ENCODE measurements around the gene BFSP2. TPM values are rescaled to one million over a fixed set of nuclear protein-coding genes. Genes with fewer than 3 reads are reported as not detected.

The BFSP2 gene
- polyA plus RNA-seq, 1 experiment = not detected

- POLR2A ChIA-PET = no interaction called here
- H3K27ac ChIP-seq (ENCODE audit: low read depth, low read length) = no peak overlapping the region
- DNase-seq (ENCODE audit: low read depth, low spot score) = no peak
- peaks cover 4% of the 10 kb centered on the region for H3K27me3 ChIP-seq (ENCODE audit: control insufficient read depth, insufficient read depth, low read length)
- H3K9me3 ChIP-seq (ENCODE audit: control insufficient read depth, insufficient read depth, low read length) = no peaks in the 10 kb centered on the region
- no peak overlapping the region for H3K4me3 ChIP-seq (ENCODE audit: low read depth, low read length)
- CTCF ChIA-PET = interaction anchor here (0.7 to 1.7 kb wide), 2 partner anchors 10 to 18 kb away, joined by 3 to 4 read pairs; no protein-coding TSS in a partner anchor
- no peak for TF ChIP-seq CTCF (IDR thresholded peaks at IDR 0.05; ENCODE audit: low read depth, low read length)
Measured at GRCh38 chr3:133506215-133506901, 106.5 kb downstream of the BFSP2 start.

DNA sequence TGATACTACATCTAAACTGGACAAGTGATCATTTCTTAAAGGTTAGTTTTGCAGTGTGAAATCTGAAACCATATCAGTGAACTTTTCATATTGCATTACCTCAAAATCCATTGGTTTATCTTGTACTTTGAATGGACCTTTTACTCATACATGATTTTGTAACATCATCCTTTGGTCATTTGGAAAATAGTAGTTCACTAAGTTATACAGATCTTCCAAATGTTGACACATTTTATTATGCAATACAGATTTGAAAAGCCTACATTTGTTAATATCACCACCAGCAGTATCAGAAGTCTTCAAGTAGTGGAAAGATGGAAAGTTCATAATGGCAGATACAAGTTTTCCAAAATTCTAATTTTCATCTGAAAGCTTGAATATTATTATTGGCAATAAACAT, 109.6 kb downstream of the BFSP2 start:
- no peak for TF ChIP-seq CTCF (IDR thresholded peaks at IDR 0.05; ENCODE audit: low read depth, low read length)
- Histone ChIP-seq H3K9me3 (ENCODE audit: control insufficient read depth, insufficient read depth, low read length) (no peaks in the 10 kb centered on the region), H3K4me3 (ENCODE audit: low read depth, low read length) (no peak overlapping the region), H3K27ac (ENCODE audit: low read depth, low read length) (no peak overlapping the region), H3K27me3 (ENCODE audit: control insufficient read depth, insufficient read depth, low read length) (no peaks in the 10 kb centered on the region)
- ChIA-PET POLR2A (no interaction called here), CTCF (interaction anchor here (1.0 kb wide), 1 partner anchor 468 kb away, joined by 3 read pairs; no protein-coding TSS in a partner anchor)
- no peak for DNase-seq (ENCODE audit: low read depth, low spot score)

GRCh38 chr3:133512416-133513089, 112.7 kb downstream of the BFSP2 start:
- CTCF ChIA-PET = no interaction called here
- no peak for DNase-seq (ENCODE audit: low read depth, low spot score)
- Histone ChIP-seq H3K27ac (ENCODE audit: low read depth, low read length) (no peak overlapping the region), H3K27me3 (ENCODE audit: control insufficient read depth, insufficient read depth, low read length) (no peaks in the 10 kb centered on the region), H3K4me3 (ENCODE audit: low read depth, low read length) (no peak overlapping the region), H3K9me3 (ENCODE audit: control insufficient read depth, insufficient read depth, low read length) (no peaks in the 10 kb centered on the region)
- POLR2A ChIA-PET = no interaction called here
- TF ChIP-seq CTCF (IDR thresholded peaks at IDR 0.05; ENCODE audit: low read depth, low read length) = no peak

- Histone ChIP-seq H3K27me3 (ENCODE audit: control insufficient read depth, insufficient read depth, low read length) (no peaks in the 10 kb centered on the region), H3K27ac (ENCODE audit: low read depth, low read length) (no peak overlapping the region), H3K4me3 (ENCODE audit: low read depth, low read length) (no peak overlapping the region), H3K9me3 (ENCODE audit: control insufficient read depth, insufficient read depth, low read length) (no peaks in the 10 kb centered on the region)
- CTCF ChIA-PET = no interaction called here
- POLR2A ChIA-PET = no interaction called here
- no peak for TF ChIP-seq CTCF (IDR thresholded peaks at IDR 0.05; ENCODE audit: low read depth, low read length)
- no peak for DNase-seq (ENCODE audit: low read depth, low spot score)
Measured at GRCh38 chr3:133514418-133514817, 114.6 kb downstream of the BFSP2 start.

DNA sequence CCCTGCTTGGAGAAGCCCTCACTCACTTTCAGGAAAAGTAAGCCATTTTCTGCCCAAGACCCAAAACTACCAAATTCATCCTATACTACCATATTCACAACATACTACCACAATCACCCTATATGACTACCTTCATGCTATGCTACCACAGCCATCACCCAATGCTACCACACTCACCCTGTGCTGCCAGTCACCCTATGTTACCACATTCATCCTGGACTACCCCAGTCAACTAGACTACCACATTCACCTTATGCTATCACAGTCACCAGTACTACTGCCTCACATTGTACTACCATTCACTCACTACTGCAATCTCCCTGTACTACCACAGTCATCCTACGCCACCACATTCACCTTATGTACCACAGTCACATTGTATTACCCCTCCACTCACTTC, 115.3 kb downstream of the BFSP2 start:
- no peaks in the 10 kb centered on the region for H3K9me3 ChIP-seq (ENCODE audit: control insufficient read depth, insufficient read depth, low read length)
- CTCF ChIA-PET = no interaction called here
- DNase-seq (ENCODE audit: low read depth, low spot score) = no peak
- POLR2A ChIA-PET = no interaction called here
- no peak overlapping the region for H3K4me3 ChIP-seq (ENCODE audit: low read depth, low read length)
- TF ChIP-seq CTCF (IDR thresholded peaks at IDR 0.05; ENCODE audit: low read depth, low read length) = no peak
- no peak overlapping the region for H3K27ac ChIP-seq (ENCODE audit: low read depth, low read length)
- H3K27me3 ChIP-seq (ENCODE audit: control insufficient read depth, insufficient read depth, low read length) = no peaks in the 10 kb centered on the region

Measured in AG04450 (cell line).